HCT116 (cell line): ENCODE results near the gene PSMC2. TPM values are rescaled to one million over a fixed set of nuclear protein-coding genes. Genes with fewer than 3 reads are reported as not detected.

Experiments used
- ATAC-seq: fragments of 200-7000 bp; cut with Tn5 transposase; 2 replicates; pipeline ENCODE4 v1.9.1; 2020; ENCODE audit warnings: mild to moderate bottlenecking, moderate library complexity
- BruUV-seq: library from RNA; stranded (reverse); fragments of 400-500 nt; replicated peaks from 2 replicates; lab custom pipeline; 2021; lab: Mats Ljungman, UMichigan
- CTCF ChIA-PET: fragments of 300-600 bp; sonication (Branson Sonifier 250); formaldehyde crosslinking; loops from one replicate; lab custom pipeline; 2021; ENCODE audit warnings: antibody characterized with exemption; lab: Charles Lee
- POLR2A ChIA-PET: fragments of 300-600, 350-600 bp; sonication (Branson Sonifier 250); formaldehyde crosslinking; loops from one replicate; lab custom pipeline; 2021; ENCODE audit warnings: antibody characterized with exemption; lab: Charles Lee
- RAD21 ChIA-PET, 2 experiments: fragments of 300-600 bp; sonication (Branson Sonifier 250); formaldehyde crosslinking; loops; one replicate each; lab custom pipeline; 2023; ENCODE audit warnings: low total read pairs in 2 of 2; ENCODE audit not compliant: uncharacterized antibody in 2 of 2, unreplicated experiment in 2 of 2, low non-redundant PET in 1 of 2; lab: Charles Lee
- DNase-seq: peaks from one replicate; pipeline ENCODE4 v3.0.0-alpha.2; 2010; ENCODE audit warnings: low read depth, low spot score
- H2AFZ ChIP-seq: fragments of 200-600 bp; shearing (Covaris generic), sonication (generic); 2 replicates; pipeline ENCODE4 v1.6.1; 2017; ENCODE audit warnings: low read depth, mixed run types, mixed read lengths, antibody characterized with exemption, low read length; ENCODE audit not compliant: poor library complexity, severe bottlenecking
- H3K27ac ChIP-seq: 2 replicates; pipeline ENCODE4 v1.5.1; 2012; ENCODE audit warnings: low read depth, low read length
- H3K27me3 ChIP-seq: fragments of 200-600 bp; sonication (generic); 2 replicates; pipeline ENCODE4 v1.6.1; 2016; ENCODE audit warnings: mixed run types, low read length, mixed read lengths; ENCODE audit not compliant: insufficient read depth
- H3K36me3 ChIP-seq, 2 experiments: fragments of 200-500 bp in 1 of 2; fragments of 200-600 bp in 1 of 2; sonication (Bioruptor generic) in 1 of 2; sonication (generic) in 1 of 2; 2 replicates each; pipeline versions ENCODE4 v1.5.1 to v1.6.1; 2014 to 2016; ENCODE audit warnings: low read length in 2 of 2, inconsistent platforms in 1 of 2, mixed read lengths in 1 of 2, mixed run types in 1 of 2; ENCODE audit not compliant: insufficient read depth in 2 of 2, control insufficient read depth in 1 of 2
- H3K4me1 ChIP-seq, 2 experiments: fragments of 200-600 bp in 1 of 2; sonication (generic) in 1 of 2; 2 replicates each; pipeline versions ENCODE4 v1.5.1 to v1.6.1; 2012 to 2017; ENCODE audit warnings: low read length in 2 of 2, inconsistent platforms in 1 of 2, mild to moderate bottlenecking in 1 of 2, mixed read lengths in 1 of 2, mixed run types in 1 of 2, moderate library complexity in 1 of 2; ENCODE audit not compliant: insufficient read depth in 2 of 2, control insufficient read depth in 1 of 2
- H3K4me2 ChIP-seq: fragments of 200-600 bp; sonication (generic); 2 replicates; pipeline ENCODE4 v1.6.1; 2017; ENCODE audit warnings: mixed run types, low read length, mixed read lengths
- H3K4me3 ChIP-seq, 2 experiments: fragments of 200-600 bp in 1 of 2; sonication (generic) in 1 of 2; replicated peaks in 1 of 2; 2 replicates each; pipeline ENCODE4 v1.5.1; 2011 to 2016; ENCODE audit warnings: low read length in 2 of 2, control low read depth in 1 of 2, low read depth in 1 of 2, mild to moderate bottlenecking in 1 of 2, mixed read lengths in 1 of 2, mixed run types in 1 of 2
- H3K79me2 ChIP-seq: fragments of 200-600 bp; sonication (generic); 2 replicates; pipeline ENCODE4 v1.6.1; 2017; ENCODE audit warnings: mild to moderate bottlenecking, mixed run types, low read length, moderate library complexity, mixed read lengths; ENCODE audit not compliant: insufficient read depth
- H3K9ac ChIP-seq: fragments of 200-600 bp; sonication (generic); 2 replicates; pipeline ENCODE4 v1.6.1; 2016; ENCODE audit warnings: low read length, mixed read lengths
- H3K9me2 ChIP-seq: fragments of 200-600 bp; sonication (generic), shearing (Covaris generic); 2 replicates; pipeline ENCODE4 v1.6.1; 2017; ENCODE audit warnings: mixed run types, mild to moderate bottlenecking, moderate library complexity; ENCODE audit not compliant: insufficient read depth
- H3K9me3 ChIP-seq, 2 experiments: fragments of 200-500 bp in 1 of 2; fragments of 200-600 bp in 1 of 2; sonication (Bioruptor generic) in 1 of 2; sonication (generic) in 1 of 2; 2 replicates each; pipeline ENCODE4 v1.6.1; 2014 to 2017; ENCODE audit warnings: low read length in 2 of 2, mixed read lengths in 2 of 2, inconsistent platforms in 1 of 2, low read depth in 1 of 2, mild to moderate bottlenecking in 1 of 2, mixed run types in 1 of 2, moderate library complexity in 1 of 2; ENCODE audit not compliant: control insufficient read depth in 1 of 2, insufficient read depth in 1 of 2
- H4K20me1 ChIP-seq: fragments of 200-600 bp; sonication (generic), shearing (Covaris generic); 2 replicates; pipeline ENCODE4 v1.6.1; 2017; ENCODE audit warnings: mixed run types, mild to moderate bottlenecking, moderate library complexity; ENCODE audit not compliant: insufficient read depth
- ATF3 ChIP-seq: IDR thresholded peaks from 2 replicates; pipeline ENCODE4 v1.6.1; 2012
- CBX3 ChIP-seq: IDR thresholded peaks from 2 replicates; pipeline ENCODE4 v1.6.1; 2012; ENCODE audit warnings: low read depth
- CEBPB ChIP-seq: IDR thresholded peaks from 2 replicates; pipeline ENCODE4 v1.6.1; 2012; ENCODE audit warnings: low read depth
- EGR1 ChIP-seq: IDR thresholded peaks from 2 replicates; pipeline ENCODE4 v1.6.1; 2012; ENCODE audit warnings: low read depth
- EZH2phosphoT487 ChIP-seq: fragments of 200-600 bp; IDR thresholded peaks from 2 replicates; pipeline ENCODE4 v1.6.1; 2018; ENCODE audit warnings: antibody characterized with exemption, borderline replicate concordance
- JUND ChIP-seq: IDR thresholded peaks from 2 replicates; pipeline ENCODE4 v1.6.1; 2012
- POLR2A ChIP-seq: IDR thresholded peaks from 2 replicates; pipeline ENCODE4 v1.7.0; 2011; ENCODE audit warnings: borderline replicate concordance; ENCODE audit not compliant: insufficient read depth, insufficient read length; ENCODE audit errors: extremely low read depth
- RAD21 ChIP-seq: IDR thresholded peaks from 2 replicates; pipeline ENCODE4 v1.6.1; 2012; ENCODE audit warnings: low read depth, mild to moderate bottlenecking
- REST ChIP-seq: IDR thresholded peaks from 2 replicates; pipeline ENCODE4 v1.6.1; 2012; ENCODE audit warnings: low read depth
- SIN3A ChIP-seq: IDR thresholded peaks from 2 replicates; pipeline ENCODE4 v1.6.1; 2012; ENCODE audit warnings: low read depth
- SRF ChIP-seq: IDR thresholded peaks from 2 replicates; pipeline ENCODE4 v1.6.1; 2012; ENCODE audit warnings: low read depth
- YY1 ChIP-seq: IDR thresholded peaks from 2 replicates; pipeline ENCODE4 v1.6.1; 2011; ENCODE audit warnings: low read length, low read depth, moderate library complexity, mild to moderate bottlenecking; ENCODE audit not compliant: insufficient replicate concordance; ENCODE audit errors: extremely low read depth
- ZBTB33 ChIP-seq: IDR thresholded peaks from 2 replicates; pipeline ENCODE4 v1.6.1; 2011; ENCODE audit warnings: mild to moderate bottlenecking, low read length, moderate library complexity; ENCODE audit not compliant: insufficient replicate concordance; ENCODE audit errors: extremely low read depth
- ZNF274 ChIP-seq: fragments of 200-500 bp; sonication (Bioruptor generic); IDR thresholded peaks from 2 replicates; pipeline ENCODE4 v1.6.1; 2014; ENCODE audit warnings: mild to moderate bottlenecking, low read depth, low read length, inconsistent platforms
- intact Hi-C: fragments of 100-400 bp; cut with micrococcal nuclease; formaldehyde crosslinking; loops from 2 replicates; pipeline ENCODE4 v1.10.0; 2022
- total RNA-seq: library from RNA; stranded (reverse); gene quantifications from one replicate; pipeline ENCODE4 v1.2.1, GENCODE V29; 2021; ENCODE audit not compliant: unreplicated experiment

The PSMC2 gene
- total RNA-seq, 1 experiment from 2014 or later, result 121 TPM

- no peak overlapping the region for H3K27ac ChIP-seq
- ChIA-PET CTCF (no interaction called here), RAD21 (no interaction called here), POLR2A (no interaction called here)
- H3K4me1 ChIP-seq, result no peaks in the 10 kb centered on the region
- no TSS peak for BruUV-seq
- TF ChIP-seq CEBPB (no peak), ZNF274 (no peak), REST (no peak), CBX3 (no peak), EZH2phosphoT487 (no peak), POLR2A (no peak), YY1 (no peak), SRF (no peak), SIN3A (no peak), ATF3 (no peak), ZBTB33 (no peak), JUND (no peak), RAD21 (no peak), EGR1 (no peak)
- H2AFZ ChIP-seq, result no peak overlapping the region
- DNase-seq (no peak), ATAC-seq (no peak)
- H3K9me2 ChIP-seq, result no peaks in the 10 kb centered on the region
- H3K27me3 ChIP-seq, result no peaks in the 10 kb centered on the region
- H3K9ac ChIP-seq, result no peak overlapping the region
- intact Hi-C loops, result no loop called here
- no peak overlapping the region for H3K4me3 ChIP-seq
- H3K79me2 ChIP-seq, result no peaks in the 10 kb centered on the region
- H4K20me1 ChIP-seq, result no peaks in the 10 kb centered on the region
- H3K36me3 ChIP-seq, result no peaks in the 10 kb centered on the region
- no peak overlapping the region for H3K4me2 ChIP-seq
- H3K9me3 ChIP-seq, result no peaks in the 10 kb centered on the region
These were observed 39.8 kb downstream of the PSMC2 start for GRCh38 chr7:103387242-103387641.
